Stimulated activated CD4-positive, alpha-beta T cell treated with anti-CD3 and anti-CD28 coated beads, Interleukin-2, amount 100 ng/mL, for 48 hours (primary cell): ENCODE measurements around the gene ACAP2.
"Not testable (repeated sequence)": the region's sequence is repeated elsewhere in the genome, so short reads cannot be mapped to it uniquely, and the experiment has no call there.

Source experiments
- DNase-seq, 2 donors: peaks; one replicate each; pipeline ENCODE4 v3.0.0-alpha.2; 2020

The ACAP2 gene

DNA sequence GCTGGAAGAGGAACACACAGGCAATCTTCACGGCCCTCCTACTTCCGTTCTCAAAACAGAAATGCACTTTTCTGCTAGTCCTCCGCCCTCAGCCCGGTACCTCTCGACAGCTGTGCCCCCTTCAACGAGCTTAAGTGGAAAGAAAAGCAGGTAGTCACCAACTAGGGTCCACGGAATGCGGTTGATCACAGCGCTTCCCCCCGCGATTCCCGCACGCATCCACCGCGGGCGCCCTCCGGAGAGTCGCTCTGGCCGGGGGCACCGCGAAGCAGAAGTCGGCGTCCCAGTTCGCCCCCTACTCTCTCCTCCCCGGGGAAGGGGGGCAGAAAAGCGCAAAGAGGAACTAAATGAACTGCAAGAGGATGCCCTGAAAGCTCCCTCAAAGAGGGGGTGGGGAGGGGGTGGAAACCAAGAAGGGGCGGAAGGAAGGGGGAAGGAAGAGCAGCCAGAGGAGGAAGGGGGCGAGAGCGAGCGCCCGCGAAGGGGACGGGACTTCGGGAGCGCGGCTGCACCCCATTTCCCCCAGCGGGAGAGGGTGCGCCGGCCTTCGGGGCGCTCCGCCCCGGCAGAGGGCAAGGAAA, 738 bp downstream of the ACAP2 start:
- peak; percentile 28 for DNase-seq

DNA sequence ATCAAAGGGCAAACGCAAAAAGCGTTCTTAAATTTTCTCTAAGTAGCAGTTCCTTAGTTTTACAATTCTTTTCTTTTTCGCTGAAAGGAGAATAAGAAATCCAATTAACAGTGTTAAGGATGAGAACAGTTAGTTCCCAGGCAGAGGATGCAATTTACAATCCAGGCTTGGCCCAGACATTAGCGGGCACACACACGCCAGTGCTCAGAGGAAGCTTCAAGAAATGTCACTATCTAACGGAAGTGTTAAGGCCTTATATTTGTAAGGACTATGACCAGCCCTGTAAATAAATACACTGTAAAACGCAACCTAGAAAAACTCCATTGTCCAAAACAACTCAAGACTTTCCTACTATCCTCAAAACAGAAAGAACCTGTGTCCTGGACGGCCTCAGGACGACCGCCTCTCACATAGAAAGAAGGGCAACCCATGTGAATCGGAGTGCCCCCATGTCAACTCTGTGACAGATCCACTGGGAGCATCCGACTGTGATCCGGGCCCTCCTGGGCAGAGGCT, 1.3 kb downstream of the ACAP2 start:
- no peak for DNase-seq

DNA sequence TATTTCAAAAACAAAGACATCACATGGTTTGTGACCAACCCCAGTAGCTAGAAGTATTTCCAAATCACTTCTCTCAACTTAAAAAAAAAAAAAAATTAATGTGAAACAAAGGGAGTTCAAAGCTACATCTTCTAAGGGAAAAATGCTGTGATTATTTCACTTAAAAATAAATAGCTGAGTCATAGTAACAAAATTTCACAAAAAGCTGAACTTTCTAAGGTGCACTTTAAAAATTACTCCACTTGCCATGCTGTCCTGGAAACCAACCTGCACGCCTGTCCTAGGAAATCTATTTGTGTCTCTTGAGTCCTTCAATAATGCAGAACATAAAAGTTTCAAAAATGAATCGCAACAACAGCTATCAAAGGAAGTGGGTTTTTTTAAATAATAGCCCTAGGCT, 1.8 kb downstream of the ACAP2 start:
- no peak for DNase-seq

DNA sequence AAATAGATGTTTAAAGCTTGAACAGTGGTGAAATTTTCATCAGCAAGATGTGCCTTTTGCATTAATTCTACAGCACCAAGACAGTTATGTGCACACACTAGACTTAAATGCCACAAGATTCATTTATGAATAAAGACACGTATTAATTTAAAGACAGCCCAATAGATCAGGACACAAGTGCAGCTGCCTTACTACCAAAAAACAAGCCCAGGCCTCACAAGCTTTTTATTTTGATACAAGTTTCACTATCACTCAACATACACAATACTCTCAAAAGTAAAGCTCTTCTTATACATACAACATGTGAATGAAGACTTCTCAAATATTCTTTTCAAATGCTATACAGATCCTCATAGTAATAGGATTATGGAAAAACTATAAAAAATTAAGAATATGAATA, 2.4 kb downstream of the ACAP2 start:
- no peak for DNase-seq

DNA sequence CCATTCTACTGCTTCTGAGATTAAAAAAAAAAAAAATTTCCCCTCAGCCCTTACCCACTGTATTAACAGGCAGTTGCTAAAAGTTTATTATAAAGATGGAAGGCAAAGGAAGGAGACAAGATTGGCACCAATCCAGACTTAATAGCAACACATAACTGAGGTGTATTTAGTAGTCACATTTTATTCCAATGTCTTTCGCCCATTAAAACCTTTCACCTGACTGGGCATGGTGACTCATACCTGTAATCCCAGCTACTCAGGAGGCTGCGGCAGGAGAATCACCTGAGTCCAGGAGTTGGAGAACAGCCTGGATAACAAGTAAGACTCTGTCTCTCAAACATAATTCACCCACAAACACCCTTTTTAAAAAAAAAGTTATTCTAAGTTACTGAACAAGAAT, 4.4 kb downstream of the ACAP2 start:
- no peak for DNase-seq

DNA sequence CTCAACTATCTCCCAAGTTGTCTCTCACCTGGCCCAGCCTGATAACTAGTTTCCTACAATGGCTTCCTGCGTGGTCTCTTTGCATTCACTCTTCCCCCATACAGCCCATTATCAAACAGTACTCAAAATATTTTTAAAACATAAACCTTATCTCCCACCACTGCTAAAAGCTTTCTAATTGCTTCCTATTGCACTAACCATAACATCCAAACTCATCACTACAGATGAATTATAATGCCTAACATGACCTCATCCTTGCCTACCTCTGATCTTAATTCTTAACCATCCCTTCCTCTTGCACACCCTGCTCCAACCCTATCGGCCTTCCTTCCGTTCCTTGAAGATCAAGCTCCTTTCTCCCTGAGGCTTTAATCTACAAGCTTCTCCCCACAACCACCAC, 17.0 kb downstream of the ACAP2 start:
- DNase-seq, result no peak

DNA sequence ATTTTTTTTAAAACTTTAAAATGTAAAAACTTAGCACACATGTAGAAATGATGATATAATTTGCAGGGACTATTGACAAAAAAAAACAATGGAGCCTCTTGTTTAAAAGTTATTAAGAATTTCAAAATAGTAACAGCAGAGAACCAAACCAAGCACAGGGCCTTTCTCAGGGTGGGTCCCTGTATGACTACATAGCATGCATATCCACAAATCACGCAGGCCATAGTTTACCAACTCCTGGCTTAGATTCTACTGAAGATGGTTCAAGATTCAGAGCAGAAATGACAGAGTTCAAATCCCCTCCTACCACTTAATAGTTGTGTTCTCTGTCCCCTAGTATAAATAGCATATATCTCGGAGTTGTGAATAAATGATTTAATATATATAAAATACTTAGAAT, 19.0 kb downstream of the ACAP2 start:
- no peak for DNase-seq

DNA sequence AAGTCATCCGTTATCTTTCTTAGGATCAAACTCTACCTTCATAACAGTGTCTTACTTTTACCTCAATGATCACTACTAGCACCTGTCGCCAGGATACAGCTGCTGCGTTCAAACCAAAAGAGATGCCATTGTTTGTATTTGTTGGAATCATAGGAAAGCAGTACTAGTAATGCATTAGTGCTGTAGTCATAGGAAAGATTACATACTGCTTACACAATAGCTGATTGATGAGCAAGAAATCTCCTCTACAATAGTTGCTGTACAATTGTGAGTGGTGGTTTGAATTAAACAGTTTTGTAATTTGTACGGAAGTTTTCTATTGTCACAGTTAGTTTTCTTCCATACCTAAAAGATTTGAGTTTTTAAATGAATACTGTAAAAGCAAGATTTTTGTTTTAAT, 21.4 kb downstream of the ACAP2 start:
- no peak for DNase-seq

DNA sequence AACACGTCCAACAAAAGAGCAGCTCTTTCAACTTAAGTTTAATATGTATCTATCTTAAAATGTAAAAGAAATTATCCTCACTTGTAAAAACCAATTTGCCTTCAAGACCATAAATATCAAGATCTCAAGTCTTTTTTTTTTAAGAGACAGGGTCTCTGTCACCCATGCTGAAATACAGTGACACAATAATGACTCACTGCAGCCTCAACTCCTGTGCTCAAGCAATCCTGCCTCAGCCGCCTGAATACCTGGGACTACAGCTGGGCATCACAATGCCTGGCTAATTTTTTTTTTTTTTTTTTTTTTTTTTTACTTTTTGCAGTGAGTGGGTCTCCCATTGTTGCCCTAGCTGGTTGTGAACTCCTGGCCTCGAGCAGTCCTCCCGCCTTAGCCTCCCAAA, 26.0 kb downstream of the ACAP2 start:
- no peak for DNase-seq

DNA sequence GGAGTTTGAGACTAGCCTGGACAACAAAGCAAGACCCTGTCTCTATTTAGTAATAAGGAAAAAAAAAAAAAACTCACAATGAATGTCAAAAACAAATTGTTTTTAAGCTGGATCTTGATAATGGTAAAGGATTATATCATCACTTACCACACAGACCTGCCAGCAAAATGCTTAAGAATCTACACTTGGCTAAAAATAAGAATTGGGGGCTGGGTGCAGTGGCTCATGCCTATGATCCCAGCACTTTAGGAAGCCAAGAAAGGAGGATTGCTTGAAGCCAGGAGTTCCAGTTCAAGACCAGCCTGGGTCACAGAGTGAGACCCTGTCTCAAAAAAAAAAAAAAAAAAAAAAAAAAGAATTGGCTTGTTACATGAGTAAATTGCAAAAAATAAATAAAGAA, 31.0 kb downstream of the ACAP2 start:
- DNase-seq, result no peak

DNA sequence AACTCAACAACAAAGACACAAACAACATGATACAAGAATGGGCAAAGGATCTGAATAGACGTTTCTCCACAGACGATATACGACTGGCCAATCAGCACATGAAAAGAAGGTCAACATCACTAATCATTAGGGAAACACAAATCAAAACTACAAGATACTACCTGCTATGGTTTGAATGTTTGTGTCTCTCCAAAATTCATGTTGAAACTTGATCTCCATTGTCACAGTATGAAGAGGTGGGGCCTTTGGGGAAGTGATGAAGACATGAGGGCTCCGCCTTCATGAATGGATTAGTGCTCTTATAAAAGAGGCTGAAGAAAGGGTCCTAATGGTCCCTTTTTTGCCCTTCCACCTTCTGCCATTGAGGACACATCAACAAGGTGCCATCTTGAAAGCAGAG, 32.3 kb downstream of the ACAP2 start:
- no peak for DNase-seq

DNA sequence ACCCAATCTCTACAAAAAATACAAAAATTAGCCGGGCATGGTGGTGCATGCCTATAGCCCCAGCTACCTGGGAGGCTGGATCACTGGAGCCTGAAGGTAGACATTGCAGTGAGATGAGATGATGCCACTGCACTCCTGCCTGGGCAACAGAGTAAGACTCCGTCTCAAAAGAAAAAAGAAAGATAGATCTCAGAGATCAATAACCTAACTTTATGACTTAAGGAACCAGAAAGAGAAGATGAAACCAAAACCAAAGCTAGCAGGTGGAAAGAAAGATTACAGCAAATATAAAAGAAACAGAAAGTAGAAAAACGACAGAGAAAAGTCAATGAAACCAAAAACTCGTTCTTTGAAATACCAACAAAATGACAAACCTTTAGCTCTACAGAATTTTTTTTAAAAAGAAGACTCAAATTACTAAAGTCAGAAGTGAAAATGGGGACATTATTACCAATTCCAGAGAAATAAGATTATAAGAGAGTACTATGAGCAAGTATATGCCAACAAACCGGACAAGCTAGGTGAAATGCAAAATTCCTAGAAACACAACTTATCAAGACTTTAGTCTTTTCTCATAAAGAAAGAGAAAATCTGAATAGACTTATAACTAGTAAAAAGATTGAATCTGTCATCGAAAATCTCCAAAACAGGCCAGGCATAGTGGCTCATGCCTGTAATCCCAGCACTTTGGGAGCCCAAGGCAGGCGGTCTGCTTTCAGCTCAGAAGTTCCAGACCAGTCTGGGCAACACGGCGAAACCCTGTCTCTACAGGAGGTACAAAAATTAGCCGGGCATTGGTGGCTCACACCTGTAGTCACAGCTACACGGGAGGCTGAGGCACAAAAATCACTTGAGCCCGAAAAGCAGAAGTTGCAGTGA, 35.0 kb downstream of the ACAP2 start:
- no peak for DNase-seq

DNA sequence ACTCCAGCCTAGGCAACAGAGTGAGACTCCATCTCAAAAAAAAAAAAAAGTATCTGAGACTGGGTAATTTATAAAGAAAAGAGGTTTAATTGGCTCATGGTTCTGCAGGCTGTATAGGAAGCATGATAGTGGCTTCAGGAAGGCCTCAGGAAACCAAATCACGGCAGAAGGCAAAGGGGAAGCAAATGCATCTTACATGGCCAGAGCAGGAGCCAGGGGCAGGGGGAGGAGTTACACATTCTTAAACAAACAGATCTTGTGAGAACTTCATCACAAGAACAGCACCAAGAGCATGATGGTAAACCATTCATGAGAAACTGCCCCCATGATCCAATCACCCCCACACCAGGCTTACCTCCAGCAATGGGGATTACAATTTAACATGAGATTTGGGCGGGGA, 37.2 kb downstream of the ACAP2 start:
- no peak for DNase-seq

DNA sequence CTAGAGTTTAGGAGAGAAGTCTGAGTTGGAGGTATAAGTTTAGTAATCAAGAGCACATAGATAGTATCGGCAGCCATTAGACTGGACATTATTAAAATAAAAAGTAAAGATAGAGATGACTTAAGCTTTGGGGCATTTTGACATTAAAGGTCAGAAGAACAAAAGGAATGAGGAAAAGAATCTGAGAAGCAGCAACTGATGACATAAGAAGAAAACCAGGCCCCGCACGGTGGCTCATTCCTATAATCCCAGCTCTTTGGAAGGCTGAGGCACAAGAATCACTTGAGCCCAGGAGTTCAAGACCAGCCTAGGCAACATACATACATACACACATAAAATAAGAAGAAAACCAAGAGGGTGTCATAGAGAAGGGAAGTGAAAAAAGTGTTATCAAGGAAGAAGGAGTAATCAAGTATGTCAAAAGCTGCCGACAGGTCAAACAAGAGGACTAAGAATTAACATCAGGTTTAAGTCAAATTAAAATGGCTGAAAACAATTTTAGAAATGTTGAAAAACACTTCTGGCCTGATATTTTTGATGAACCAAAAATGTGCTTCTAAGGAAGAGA, 38.9 kb downstream of the ACAP2 start:
- DNase-seq, result no peak

DNA sequence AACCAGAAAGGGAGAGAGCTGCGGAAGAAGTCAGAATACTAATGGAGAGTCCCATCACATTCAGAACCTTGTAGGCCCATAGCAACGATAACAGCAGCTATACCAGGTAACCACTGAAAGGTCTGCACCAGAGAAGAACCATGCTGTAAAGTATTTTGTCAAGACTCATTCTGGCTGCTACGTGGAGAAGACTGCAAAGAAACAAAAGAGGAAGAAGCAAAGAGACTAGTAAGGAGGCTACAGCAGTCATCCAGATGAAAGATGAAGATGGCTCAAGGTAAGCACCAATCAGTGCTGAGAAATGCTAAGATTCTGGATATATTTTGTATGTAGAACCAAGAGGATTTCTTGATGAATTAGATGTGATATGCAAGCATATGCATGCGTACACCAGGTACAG, 39.6 kb downstream of the ACAP2 start:
- no peak for DNase-seq

DNA sequence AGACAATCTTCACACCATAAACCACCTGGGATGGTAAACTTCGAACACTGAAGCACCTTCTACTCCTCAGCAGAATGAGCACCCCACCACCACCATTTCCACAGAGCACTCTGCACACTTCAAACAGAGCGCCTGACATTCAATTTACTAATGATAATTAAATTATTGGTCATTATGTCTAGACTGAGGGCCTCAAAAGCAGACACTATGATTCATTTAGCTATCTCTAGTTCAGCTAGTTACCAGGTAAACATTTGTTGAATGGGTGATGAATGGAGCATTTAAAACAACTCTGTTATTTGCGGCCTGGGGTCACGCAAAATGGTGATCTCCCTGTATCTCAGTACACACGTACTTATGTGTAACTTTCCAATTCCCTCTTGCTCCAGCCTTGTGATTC, 40.9 kb downstream of the ACAP2 start:
- DNase-seq, result no peak

DNA sequence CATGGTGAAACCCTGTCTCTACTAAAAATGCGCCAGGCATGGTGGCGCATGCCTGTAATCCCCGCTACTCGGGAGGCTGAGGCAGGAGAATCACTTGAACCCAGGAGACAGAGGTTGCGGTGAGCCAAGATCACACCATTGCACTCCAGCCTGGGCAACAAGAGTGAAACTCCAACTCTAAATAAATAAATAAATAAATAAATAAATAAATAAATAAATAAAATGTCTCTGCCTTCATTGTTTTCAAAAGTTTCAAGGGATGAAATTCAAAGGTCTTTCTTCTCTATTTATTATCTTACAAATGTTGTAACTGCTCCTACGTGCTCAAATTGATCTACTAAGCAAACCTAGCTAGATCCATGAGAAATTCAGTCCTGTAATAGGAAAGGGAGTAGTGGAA, 44.4 kb downstream of the ACAP2 start:
- DNase-seq, result not testable (repeated sequence)

DNA sequence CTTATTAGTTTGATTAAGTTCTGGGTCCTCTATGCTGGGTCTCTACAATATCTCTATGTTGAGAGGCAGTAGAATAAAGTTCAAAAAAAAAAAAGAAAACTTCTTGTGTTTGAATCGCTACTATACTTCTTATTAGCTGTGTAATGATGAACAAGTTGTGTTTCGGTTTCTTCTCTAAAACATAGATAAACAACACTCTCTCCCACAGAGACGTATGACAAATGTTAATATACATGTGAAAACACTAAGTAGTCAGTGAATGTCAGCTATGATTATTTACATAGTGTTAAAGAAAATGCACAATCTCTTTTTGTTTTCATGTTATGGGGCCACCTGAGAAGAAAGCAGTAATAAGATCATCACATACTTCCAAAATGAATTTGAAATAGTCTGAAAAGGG, 45.3 kb downstream of the ACAP2 start:
- no peak for DNase-seq

DNA sequence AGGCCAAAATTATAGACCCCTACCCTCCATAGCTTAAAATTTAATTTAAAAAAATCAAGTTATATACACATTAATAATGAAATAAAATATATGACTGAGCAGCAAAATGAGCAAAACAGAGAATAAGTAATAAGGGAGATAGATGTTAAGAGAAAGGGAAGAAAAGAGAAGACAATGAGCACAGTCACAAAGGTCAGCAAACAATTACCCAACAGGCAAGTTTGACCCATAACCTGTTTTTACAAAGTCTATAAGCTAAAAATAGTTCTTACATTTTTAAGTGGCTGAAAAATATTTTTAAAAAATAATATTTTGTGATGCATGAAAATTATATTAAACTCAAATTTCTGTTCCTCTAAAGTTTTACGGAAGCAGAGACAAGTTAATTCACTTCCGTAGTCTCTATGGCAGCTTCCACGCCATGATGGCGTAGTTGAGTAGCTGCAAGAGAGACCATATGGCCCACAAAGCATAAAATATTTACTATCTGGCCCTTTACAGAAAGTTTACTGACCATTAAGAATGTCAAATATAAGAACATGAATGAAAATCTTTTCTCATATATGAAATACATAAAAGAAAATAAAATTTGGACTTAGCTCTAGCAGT, 47.5 kb downstream of the ACAP2 start:
- DNase-seq, result no peak

DNA sequence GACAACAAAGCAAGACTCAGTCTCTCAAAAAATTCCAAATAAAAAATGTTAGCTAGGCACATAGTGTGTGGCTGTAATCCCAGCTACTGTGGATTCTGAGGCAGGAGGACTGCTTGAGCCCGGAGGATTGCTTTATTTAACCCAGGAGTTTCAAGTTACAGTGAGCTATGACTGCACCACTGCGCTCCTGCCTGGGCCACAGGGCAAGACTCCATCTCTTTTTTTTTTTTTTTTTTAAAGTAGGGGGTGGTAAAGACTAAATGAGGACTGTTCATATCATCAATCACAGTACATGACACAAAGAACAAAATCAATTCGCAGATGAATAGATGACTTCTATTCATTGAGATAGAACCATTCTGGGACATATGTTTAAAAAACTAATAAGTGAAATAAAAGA, 48.1 kb downstream of the ACAP2 start:
- DNase-seq, result no peak

DNA sequence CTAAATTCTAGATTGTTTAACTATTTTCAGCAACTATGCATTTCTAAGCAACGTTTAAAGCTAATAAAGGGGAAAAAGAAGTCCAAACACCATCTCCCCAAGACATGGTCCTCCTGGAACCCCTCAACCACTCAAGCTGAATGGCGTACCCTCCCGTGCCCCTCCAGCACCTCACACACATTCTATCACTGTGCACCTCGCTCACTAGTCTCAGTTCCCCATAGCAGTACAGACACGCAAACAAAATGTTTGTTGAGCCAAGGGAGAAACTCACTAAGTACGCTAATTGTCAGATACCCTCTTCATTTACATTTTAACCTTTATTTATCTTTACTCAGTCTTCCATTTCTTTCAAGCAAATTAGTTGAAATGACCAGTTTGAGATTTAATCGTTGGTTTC, 48.8 kb downstream of the ACAP2 start:
- no peak for DNase-seq

DNA sequence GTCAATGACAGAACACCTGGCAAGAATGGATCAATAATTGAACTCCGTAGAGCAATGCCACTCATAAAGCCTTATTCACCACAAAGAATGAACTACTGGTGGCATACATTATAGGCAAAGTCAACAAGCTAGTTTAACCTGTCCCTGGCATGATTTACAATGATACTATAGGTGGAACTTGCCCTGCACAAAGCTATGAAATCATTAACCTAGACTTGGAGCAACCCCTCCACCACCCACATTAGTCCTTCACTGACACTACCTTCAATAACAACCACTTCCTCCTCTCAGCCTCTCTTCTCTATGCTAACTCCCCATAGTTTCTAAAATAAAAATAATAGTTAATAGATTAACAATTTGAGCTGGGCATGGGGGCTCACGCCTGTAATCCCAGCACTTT, 54.4 kb downstream of the ACAP2 start:
- no peak for DNase-seq

DNA sequence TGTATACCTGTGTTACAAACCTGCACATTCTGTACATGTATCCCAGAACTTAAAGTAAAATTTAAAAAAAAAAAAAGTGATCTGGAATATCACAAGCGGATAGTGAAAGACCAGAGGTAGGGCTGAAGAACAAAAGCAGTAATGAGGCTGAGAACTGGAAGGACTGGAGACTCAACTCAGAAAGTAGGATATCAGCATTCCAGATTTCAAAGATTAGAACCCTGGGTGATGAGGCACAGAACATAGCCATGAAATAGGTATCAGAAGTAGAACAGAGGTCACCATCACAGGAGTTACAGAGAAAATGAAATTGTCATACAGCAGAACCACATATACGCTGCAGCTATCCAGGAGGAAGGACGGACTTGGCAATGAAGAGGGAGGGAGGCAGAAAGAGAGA, 56.1 kb downstream of the ACAP2 start:
- DNase-seq, result no peak

DNA sequence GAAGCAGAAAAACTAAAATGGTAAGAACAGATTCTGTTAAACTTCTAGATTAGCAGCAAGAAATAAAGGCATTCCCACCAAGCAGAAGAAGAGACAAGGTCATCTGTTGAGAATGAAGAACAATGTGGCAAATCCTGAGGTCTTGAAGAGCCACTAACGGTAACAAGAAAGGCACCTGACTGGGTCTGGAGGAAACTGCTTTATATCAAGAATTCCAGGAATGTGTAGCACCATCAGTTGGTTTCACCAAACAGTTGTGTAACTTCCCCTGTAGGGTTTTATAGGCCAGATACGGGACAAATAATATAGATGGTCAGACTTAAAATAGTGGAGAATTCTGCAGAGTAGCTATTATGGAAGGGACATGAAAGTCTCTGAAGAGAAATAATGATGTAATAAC, 57.3 kb downstream of the ACAP2 start:
- DNase-seq, result no peak
